ENCODE measurements around the gene KCNK7.
A peak's percentile ranks its signal among the peaks of the same experiment; 100 is the strongest.

The KCNK7 gene

DNA sequence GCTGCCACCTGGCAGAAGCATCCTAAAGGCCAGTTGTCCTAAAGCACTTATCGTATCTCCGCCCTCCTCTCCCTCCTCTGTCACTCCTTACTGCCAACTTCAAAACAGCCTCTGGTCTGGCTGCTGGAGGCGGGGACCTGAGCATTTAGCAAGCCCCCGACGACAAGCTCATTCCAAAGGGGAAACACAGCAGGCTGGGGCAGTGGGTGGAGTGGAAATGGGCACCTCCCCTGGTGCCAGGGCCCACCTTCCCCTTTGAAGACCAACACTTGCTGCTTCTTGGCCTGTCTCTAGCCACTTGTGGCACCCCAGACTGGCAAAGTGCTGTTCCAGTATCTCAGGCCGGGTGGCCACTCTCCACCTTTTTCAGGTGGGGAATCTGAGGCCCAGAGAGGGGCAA, 14.8 kb upstream of the KCNK7 start:
- no peak for DNase-seq

- no peak for DNase-seq
Observed at GRCh38 chr11:65609665-65610064, 14.1 kb upstream of the KCNK7 start.

DNA sequence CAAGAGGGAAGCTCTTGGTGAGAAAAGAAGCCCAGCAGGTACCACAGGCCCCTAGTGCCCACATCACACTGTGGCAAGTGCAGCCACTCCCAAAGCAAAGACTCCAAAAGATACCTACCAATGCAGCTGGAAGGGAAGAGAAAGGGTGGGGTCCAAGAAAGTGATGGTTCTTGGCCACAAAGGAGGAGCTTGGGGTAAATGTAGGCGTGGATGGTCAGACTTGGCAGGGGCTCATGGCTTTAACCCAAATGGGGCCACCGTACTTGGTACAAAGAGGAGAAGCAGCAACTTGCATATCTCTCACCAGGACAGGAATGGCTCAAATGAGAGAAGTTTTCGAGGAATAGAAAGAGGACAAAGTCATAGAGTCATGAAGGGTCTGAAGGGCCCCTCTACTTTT, 13.6 kb upstream of the KCNK7 start:
- DNase-seq = no peak

- DNase-seq = no peak
Observed at GRCh38 chr11:65607614-65608426, 12.2 kb upstream of the KCNK7 start.

GRCh38 chr11:65606876-65607613, 11.4 kb upstream of the KCNK7 start:
- no peak for DNase-seq

GRCh38 chr11:65604258-65604657, 8.7 kb upstream of the KCNK7 start:
- DNase-seq = no peak

DNA sequence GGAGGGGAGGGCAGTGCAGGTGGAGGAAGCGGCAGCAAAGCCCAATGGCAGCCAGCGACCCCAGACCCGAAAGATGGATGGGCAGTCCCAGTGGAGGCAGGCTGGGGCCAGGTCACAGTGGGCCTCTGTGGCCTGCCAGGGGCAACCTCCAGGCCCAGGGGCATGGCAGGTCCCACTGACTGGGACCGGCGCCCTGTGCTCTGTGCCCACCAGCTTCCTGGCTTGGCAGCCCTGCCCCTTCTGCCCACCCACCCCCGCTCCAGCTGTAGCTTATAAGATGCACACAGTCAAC, 4.3 kb upstream of the KCNK7 start:
- DNase-seq = no peak

- DNase-seq = no peak
Observed at GRCh38 chr11:65599216-65599954, 3.8 kb upstream of the KCNK7 start.

GRCh38 chr11:65598258-65598699, 2.7 kb upstream of the KCNK7 start:
- DNase-seq = no peak

DNA sequence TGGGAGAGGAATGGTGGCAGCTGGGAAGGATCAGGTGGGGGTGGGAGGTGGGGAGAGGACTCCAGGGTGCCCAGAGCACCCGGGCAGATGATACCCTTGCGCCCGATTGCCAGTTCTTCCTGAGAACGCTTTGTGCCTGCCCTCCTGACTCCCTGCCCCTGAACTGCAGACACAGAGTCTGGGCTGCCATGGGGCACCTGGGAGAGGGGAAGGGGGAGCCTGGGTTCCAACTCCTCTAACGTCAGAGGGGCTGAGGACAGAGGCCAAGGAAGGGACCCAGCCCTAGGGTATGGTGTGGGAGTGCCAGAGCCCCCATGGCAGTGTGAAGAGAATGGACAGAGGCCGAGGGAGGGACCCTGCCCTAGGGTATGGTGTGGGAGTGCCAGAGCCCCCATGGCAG, 920 bp upstream of the KCNK7 start:
- no peak for DNase-seq

DNA sequence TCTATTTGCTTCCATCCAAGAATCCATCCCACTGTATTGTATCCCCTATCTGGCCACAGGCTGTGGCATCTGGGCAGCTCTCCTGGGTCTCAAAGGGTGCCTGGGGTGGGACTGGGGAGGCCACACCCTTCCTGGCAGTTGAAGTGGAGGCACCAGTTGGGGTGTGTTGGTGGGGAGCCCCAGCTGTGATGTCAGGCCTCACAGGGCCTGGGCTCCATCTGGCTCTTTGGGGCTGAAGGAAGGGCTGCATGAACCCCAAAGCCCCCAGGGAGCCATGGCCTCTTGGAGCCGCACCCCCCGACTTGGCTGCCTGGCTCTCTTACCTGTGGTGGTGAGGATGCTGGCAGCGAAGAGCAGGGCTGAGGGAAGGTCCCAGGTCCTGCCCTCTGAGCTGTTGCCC, 469 bp downstream of the KCNK7 start:
- no peak for DNase-seq

GRCh38 chr11:65593518-65594414, 1.8 kb downstream of the KCNK7 start:
- no peak for DNase-seq

GRCh38 chr11:65592858-65593517, 2.6 kb downstream of the KCNK7 start:
- DNase-seq = no peak

GRCh38 chr11:65591939-65592857, 3.4 kb downstream of the KCNK7 start:
- no peak for DNase-seq

DNA sequence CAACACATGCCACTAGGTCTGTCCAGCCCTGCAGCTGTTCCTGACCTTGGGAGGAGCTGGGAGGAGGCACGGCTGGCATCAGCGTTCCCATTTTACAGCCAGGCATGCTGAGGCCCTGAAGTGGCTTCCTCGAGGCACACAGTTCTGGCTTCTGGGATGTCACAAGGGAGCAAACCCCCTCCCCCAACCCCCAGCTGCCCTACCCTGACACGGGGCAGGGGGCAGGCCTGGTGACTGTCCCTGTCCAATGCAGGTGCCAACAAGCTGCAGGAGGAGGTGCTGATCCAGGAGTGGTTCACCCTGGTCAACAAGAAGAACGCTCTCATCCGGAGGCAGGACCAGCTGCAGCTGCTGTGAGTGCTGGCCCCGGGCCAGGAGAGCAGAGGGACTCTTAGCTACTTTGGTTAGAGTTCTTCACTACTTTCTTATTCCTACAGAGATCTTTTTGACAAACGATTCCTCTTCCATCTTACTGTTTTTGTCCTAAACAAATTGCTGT, 5.3 kb downstream of the KCNK7 start:
- no peak for DNase-seq

- DNase-seq = no peak
Observed at GRCh38 chr11:65589444-65590239, 6.0 kb downstream of the KCNK7 start.

- peak; percentile 83 for DNase-seq
Observed at GRCh38 chr11:65588199-65589054, 7.2 kb downstream of the KCNK7 start.

GRCh38 chr11:65586676-65587075, 8.9 kb downstream of the KCNK7 start:
- no peak for DNase-seq

GRCh38 chr11:65586247-65586630, 9.4 kb downstream of the KCNK7 start:
- no peak for DNase-seq
